GM19468 (cell line): ENCODE results near the gene SNX8.
"Not testable (repeated sequence)": the region's sequence is repeated elsewhere in the genome, so short reads cannot be mapped to it uniquely, and the experiment has no call there.

Experiments used
- ATAC-seq: cut with Tn5 transposase; IDR thresholded peaks from one replicate; pipeline ENCODE4 v1.9.1; 2021; ENCODE audit warnings: mild to moderate bottlenecking, moderate library complexity, moderate number of reproducible peaks; ENCODE audit not compliant: unreplicated experiment; ENCODE audit errors: extremely low read depth

Gene SNX8, protein sequence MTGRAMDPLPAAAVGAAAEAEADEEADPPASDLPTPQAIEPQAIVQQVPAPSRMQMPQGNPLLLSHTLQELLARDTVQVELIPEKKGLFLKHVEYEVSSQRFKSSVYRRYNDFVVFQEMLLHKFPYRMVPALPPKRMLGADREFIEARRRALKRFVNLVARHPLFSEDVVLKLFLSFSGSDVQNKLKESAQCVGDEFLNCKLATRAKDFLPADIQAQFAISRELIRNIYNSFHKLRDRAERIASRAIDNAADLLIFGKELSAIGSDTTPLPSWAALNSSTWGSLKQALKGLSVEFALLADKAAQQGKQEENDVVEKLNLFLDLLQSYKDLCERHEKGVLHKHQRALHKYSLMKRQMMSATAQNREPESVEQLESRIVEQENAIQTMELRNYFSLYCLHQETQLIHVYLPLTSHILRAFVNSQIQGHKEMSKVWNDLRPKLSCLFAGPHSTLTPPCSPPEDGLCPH

GRCh38 chr7:2314209-2314955, at the start of gene SNX8:
TSS of gene SNX8 (minus strand) at chr7:2314441. CDS start at chr7:2314421, 20 bp downstream.
- ATAC-seq = peak; percentile 53

GRCh38 chr7:2362385-2363088, 48.3 kb upstream of the SNX8 start:
- no peak for ATAC-seq

GRCh38 chr7:2360796-2361195, 46.6 kb upstream of the SNX8 start:
- no peak for ATAC-seq

GRCh38 chr7:2359610-2360009, 45.4 kb upstream of the SNX8 start:
- no peak for ATAC-seq

- ATAC-seq = no peak
Measured at GRCh38 chr7:2358968-2359527, 44.8 kb upstream of the SNX8 start.

DNA sequence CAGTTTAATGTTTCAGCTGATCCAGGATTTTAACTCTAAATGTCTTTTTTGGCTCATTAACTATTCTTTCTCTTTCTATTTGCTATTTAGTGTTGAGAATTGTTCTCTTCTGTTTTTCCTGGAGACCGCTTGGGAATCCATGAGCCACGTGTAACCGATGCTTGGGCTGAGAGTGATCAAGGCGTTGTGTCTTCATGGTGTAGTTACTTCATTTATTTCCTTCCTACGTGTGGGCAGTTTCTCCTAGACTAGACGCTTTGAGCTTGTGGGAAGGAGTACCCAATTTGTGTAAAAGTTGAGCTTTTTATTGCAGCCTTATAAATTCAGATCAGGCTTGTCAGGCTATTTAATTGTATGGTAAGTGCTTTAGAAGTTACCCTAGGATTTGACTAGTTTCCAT, 43.3 kb upstream of the SNX8 start:
- no peak for ATAC-seq

GRCh38 chr7:2357165-2357564, 42.9 kb upstream of the SNX8 start:
- no peak for ATAC-seq

- no peak for ATAC-seq
Measured at GRCh38 chr7:2355705-2356008, 41.4 kb upstream of the SNX8 start.

DNA sequence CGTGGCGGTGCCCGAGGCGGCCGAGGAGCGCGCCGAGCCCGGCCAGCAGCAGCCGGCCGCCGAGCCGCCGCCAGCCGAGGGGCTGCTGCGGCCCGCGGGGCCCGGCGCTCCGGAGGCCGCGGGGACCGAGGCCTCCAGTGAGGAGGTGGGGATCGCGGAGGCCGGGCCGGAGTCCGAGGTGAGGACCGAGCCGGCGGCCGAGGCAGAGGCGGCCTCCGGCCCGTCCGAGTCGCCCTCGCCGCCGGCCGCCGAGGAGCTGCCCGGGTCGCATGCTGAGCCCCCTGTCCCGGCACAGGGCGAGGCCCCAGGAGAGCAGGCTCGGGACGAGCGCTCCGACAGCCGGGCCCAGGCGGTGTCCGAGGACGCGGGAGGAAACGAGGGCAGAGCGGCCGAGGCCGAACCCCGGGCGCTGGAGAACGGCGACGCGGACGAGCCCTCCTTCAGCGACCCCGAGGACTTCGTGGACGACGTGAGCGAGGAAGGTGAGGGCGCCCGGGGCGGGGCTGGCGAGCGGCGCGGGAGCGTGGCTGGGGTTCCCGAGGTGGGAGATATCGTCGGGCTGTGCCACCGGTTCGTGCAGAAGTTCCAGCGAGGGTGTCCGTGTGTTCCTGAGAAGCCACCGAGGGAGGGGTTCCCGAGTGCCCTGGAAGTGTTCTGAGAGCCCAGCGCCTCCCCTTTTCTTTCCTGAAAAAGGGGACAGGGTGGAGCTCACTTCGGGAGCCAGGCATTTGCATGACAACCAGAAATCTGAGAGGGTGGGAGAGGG, 40.9 kb upstream of the SNX8 start:
- ATAC-seq = no peak

DNA sequence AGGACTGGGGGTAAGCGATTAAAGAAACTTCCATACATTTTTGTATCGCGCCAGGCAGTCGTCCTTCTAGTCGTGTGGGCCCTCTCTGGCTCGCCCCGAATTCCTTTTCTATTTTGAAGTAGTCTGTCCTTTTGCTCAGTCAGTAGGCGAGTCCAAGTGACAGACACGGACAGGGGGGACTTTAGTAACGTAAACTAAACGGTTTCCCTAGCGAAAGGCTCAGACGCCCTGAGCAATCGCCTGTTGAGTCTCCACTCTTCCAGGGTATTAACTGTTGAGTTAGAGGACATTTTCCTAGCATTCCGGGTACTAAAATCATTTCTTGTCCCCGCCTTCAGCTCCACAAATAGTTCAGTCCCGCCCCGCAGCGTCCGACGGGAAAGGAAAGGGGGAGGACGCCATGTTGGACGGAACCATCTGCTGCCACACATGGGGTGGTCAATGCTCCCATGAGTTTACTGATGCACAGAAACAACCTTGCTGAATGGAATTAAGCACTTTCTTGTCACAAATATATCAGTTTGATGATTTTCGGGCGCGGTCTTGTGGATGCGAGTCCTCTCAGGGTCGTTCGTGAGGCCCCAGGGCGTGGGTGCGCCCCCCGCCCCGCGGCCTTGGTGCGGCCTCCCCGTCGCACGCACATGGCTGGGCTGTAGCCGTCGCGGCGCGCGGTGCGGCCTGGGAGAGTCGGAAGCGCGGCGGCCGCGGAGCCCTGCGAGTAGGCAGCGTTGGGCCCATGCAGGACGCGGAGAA, 40.1 kb upstream of the SNX8 start, which contains the start of gene EIF3B:
Gene EIF3B, plus strand, starts transcription at position 642 of the 753 bp plus-strand sequence. Its CDS starts 95 bp downstream, at position 737.
- peak; percentile 64 for ATAC-seq

- peak; percentile 24 for ATAC-seq
Measured at GRCh38 chr7:2353936-2354185, 39.6 kb upstream of the SNX8 start.

GRCh38 chr7:2353113-2353935, 39.1 kb upstream of the SNX8 start:
- no peak for ATAC-seq

DNA sequence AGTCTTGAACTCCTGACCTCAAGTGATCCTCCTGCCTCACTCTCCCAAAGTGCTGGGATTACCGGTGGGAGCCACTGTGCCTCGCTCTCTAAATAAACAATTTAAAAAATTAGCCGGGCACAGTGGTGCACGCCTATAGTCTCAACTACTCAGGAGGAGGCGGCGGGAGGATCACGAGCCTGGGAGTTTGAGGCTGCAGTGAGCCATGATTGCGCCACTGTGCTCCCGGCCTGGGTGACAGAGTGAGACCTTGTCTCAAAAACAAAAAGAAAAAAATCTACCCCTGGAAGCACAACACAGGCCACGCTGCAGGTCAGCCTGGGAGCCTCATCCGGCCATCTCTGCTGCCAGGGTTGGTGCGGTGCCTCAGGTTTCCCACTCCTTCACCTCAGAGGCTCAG, 36.6 kb upstream of the SNX8 start:
- ATAC-seq = no peak

GRCh38 chr7:2350055-2350454, 35.8 kb upstream of the SNX8 start:
- ATAC-seq = no peak

DNA sequence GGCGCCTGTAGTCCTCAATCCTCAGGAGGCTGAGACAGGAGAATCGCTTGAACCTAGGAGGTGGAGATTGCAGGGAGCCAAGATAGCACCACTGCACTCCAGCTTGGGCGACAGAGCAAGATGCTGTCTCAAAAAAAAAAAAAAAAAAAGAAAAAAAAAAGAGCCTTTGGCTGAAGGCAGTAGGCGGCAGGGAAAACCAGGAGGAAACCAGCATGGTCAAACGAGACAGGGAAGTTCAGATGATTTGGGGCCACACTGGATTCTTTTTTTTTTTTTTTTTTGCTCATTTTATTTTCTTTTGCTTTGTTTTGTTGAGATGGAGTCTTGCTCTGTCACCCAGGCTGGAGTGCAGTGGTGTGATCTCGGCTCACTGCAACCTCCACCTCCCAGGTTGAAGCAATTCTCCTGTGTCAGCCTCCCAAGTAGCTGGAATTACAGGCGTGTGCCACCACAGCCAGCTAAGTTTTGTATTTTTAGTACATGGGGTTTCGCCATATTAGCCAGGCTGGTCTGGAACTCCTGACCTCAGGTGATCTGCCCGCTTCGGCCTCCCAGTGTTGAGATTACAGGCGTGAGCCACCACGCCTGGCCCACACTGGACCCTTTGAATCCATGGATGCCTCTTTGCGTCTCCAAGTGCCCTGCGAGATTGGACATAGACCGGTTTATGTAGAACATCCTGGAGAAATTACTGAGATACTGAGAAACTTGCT, 33.3 kb upstream of the SNX8 start:
- not testable (repeated sequence) for ATAC-seq

DNA sequence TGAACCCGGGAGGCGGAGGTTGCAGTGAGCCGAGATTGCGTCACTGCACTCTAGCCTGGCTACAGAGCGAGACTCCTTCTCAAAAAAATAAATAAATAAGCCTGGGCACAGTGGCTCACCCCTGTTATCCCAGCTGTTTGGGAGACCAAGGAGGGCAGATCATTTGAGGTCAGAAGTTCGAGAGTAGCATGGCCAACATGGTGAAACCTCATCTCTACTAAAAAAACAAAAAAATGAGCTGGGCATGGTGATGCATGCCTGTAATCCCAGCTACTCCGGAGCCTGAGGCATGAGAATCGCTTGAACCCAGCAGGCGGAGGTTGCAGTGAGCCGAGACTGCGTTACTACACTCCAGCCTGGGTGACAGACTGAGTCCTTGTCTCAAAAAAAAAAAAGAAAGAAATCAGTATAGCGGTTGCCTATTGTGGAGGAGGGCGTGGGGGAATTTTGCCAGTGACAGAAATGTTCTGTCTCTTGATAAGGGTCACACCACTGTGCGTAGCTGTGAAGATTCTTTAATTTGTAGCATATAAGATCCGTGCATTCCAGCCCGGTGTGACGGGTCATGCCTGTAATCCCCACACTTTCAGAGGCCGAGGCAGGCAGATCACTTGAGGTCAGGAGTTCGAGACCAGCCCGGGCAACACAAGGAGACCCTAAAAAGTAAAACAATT, 22.5 kb upstream of the SNX8 start:
- no peak for ATAC-seq

- ATAC-seq = not testable (repeated sequence)
Measured at GRCh38 chr7:2332606-2333231, 18.5 kb upstream of the SNX8 start.
